ENCODE data around the gene CDCP1. TPM values are rescaled to one million over a fixed set of nuclear protein-coding genes. Genes with fewer than 3 reads are reported as not detected.
A peak's percentile ranks its signal among the peaks of the same experiment; 100 is the strongest.

The CDCP1 gene
- total and polyA plus RNA-seq, 4 donors: 1.6 to 20.7 (median 4.2) TPM

GRCh38 chr3:45127130-45127822 is 18.9 kb downstream of the CDCP1 start:
- Histone ChIP-seq H3K9ac (ENCODE audit: insufficient read depth in 1 of 2, low read length in 2 of 2) (no peak overlapping the region), H3K9me3 (ENCODE audit: control insufficient read depth in 4 of 4, insufficient read depth in 3 of 4, low read length in 3 of 4) (no peaks in the 10 kb centered on the region), H3K27me3 (ENCODE audit: control insufficient read depth in 3 of 3, insufficient read depth in 3 of 3, low read length in 2 of 3) (no peaks in the 10 kb centered on the region), H3K4me1 (ENCODE audit: control insufficient read depth in 5 of 5, insufficient read depth in 5 of 5, low read length in 5 of 5) (peaks cover 0 to 7% (median 0%) of the 10 kb centered on the region in 5 donors), H3K27ac (ENCODE audit: low read depth in 1 of 2, low read length in 1 of 2) (no peak overlapping the region), H3K36me3 (ENCODE audit: control insufficient read depth in 4 of 4, insufficient read depth in 4 of 4, low read length in 4 of 4) (no peaks in the 10 kb centered on the region), H3K4me3 (no peak overlapping the region)
- TF ChIP-seq CTCF (IDR thresholded peaks at IDR 0.05; ENCODE audit: control extremely low read depth, extremely low read depth): no peak
- ATAC-seq (ENCODE audit: insufficient read depth, low FRiP score) (no peak), DNase-seq (no peak)
- WGBS, 2 donors: 78 to 83% methylated on average over 3 of the region's 3 CpGs

- H3K36me3 ChIP-seq (ENCODE audit: control insufficient read depth in 4 of 4, insufficient read depth in 4 of 4, low read length in 4 of 4): no peaks in the 10 kb centered on the region
- no peak overlapping the region for H3K4me3 ChIP-seq
- WGBS, 2 donors: 82 to 90% methylated on average over 6 of the region's 6 CpGs
- no peak overlapping the region for H3K9ac ChIP-seq (ENCODE audit: insufficient read depth in 1 of 2, low read length in 2 of 2)
- ATAC-seq (ENCODE audit: insufficient read depth, low FRiP score) (no peak), DNase-seq (no peak)
- peaks cover 0 to 7% (median 0%) of the 10 kb centered on the region in 5 donors for H3K4me1 ChIP-seq (ENCODE audit: control insufficient read depth in 5 of 5, insufficient read depth in 5 of 5, low read length in 5 of 5)
- H3K27ac ChIP-seq (ENCODE audit: low read depth in 1 of 2, low read length in 1 of 2): peak overlapping the region in 1 of 2 donors; percentile 51
- no peaks in the 10 kb centered on the region for H3K27me3 ChIP-seq (ENCODE audit: control insufficient read depth in 3 of 3, insufficient read depth in 3 of 3, low read length in 2 of 3)
- no peaks in the 10 kb centered on the region for H3K9me3 ChIP-seq (ENCODE audit: control insufficient read depth in 4 of 4, insufficient read depth in 3 of 4, low read length in 3 of 4)
- TF ChIP-seq CTCF (IDR thresholded peaks at IDR 0.05; ENCODE audit: control extremely low read depth, extremely low read depth): no peak
Observed at GRCh38 chr3:45126730-45127129, 19.4 kb downstream of the CDCP1 start.

GRCh38 chr3:45125550-45126026 is 20.6 kb downstream of the CDCP1 start:
- H3K9ac ChIP-seq (ENCODE audit: insufficient read depth in 1 of 2, low read length in 2 of 2): no peak overlapping the region
- H3K4me1 ChIP-seq (ENCODE audit: control insufficient read depth in 5 of 5, insufficient read depth in 5 of 5, low read length in 5 of 5): peaks cover 0 to 7% (median 0%) of the 10 kb centered on the region in 5 donors
- H3K9me3 ChIP-seq (ENCODE audit: control insufficient read depth in 4 of 4, insufficient read depth in 3 of 4, low read length in 3 of 4): no peaks in the 10 kb centered on the region
- no peak for TF ChIP-seq CTCF (IDR thresholded peaks at IDR 0.05; ENCODE audit: control extremely low read depth, extremely low read depth)
- 67 to 95% methylated on average over 2 of the region's 2 CpGs for WGBS, 2 donors
- H3K36me3 ChIP-seq (ENCODE audit: control insufficient read depth in 4 of 4, insufficient read depth in 4 of 4, low read length in 4 of 4): no peaks in the 10 kb centered on the region
- no peak overlapping the region for H3K4me3 ChIP-seq
- H3K27me3 ChIP-seq (ENCODE audit: control insufficient read depth in 3 of 3, insufficient read depth in 3 of 3, low read length in 2 of 3): no peaks in the 10 kb centered on the region
- peak overlapping the region in 1 of 2 donors; percentile 88 for H3K27ac ChIP-seq (ENCODE audit: low read depth in 1 of 2, low read length in 1 of 2)
- peak in 1 of 3 donors; percentile 39 for DNase-seq
- ATAC-seq (ENCODE audit: insufficient read depth, low FRiP score): peak; percentile 56

All from lung (tissue), 12 donors.